HEK293 (cell line): ENCODE measurements around the gene PLAU.
A peak's percentile ranks its signal among the peaks of the same experiment; 100 is the strongest.

Experiments
- HOXC10 ChIP-seq: sonication (generic); formaldehyde crosslinking; IDR thresholded peaks from 2 replicates; pipeline ENCODE4 v1.8.1; 2023; ENCODE audit warnings: mild to moderate bottlenecking, missing genetic modification reagents
- KLF1 ChIP-seq: fragments of 450-650 bp; formaldehyde crosslinking; IDR thresholded peaks from 2 replicates; pipeline ENCODE4 v1.5.1; 2016; ENCODE audit warnings: missing biosample characterization, missing genetic modification characterization
- KLF17 ChIP-seq: fragments of 450-650 bp; formaldehyde crosslinking; IDR thresholded peaks from 2 replicates; pipeline ENCODE4 v1.5.1; 2016; ENCODE audit warnings: missing biosample characterization, missing genetic modification characterization
- KLF9 ChIP-seq: fragments of 450-650 bp; formaldehyde crosslinking; IDR thresholded peaks from 2 replicates; pipeline ENCODE4 v1.5.1; 2016; ENCODE audit warnings: missing biosample characterization, missing genetic modification characterization, low read depth
- REPIN1 ChIP-seq: fragments of 450-650 bp; formaldehyde crosslinking; IDR thresholded peaks from 2 replicates; pipeline ENCODE4 v1.5.1; 2017; ENCODE audit warnings: missing biosample characterization, missing genetic modification characterization, low read depth
- ZFHX2 ChIP-seq: fragments of 450-650 bp; formaldehyde crosslinking; conservative IDR thresholded peaks from 2 replicates; pipeline ENCODE4 v1.5.1; 2016; ENCODE audit warnings: missing biosample characterization, missing genetic modification characterization
- ZFP37 ChIP-seq: fragments of 450-650 bp; formaldehyde crosslinking; IDR thresholded peaks from 2 replicates; pipeline ENCODE4 v1.5.1; 2016; ENCODE audit warnings: missing biosample characterization, missing genetic modification characterization
- ZNF112 ChIP-seq: fragments of 450-650 bp; formaldehyde crosslinking; IDR thresholded peaks from 2 replicates; pipeline ENCODE4 v1.5.0; 2017; ENCODE audit warnings: missing biosample characterization, missing genetic modification characterization
- ZNF140 ChIP-seq: fragments of 450-650 bp; formaldehyde crosslinking; IDR thresholded peaks from 2 replicates; pipeline ENCODE4 v1.5.1; 2016; ENCODE audit warnings: missing biosample characterization, missing genetic modification characterization
- ZNF398 ChIP-seq: fragments of 450-650 bp; formaldehyde crosslinking; IDR thresholded peaks from 2 replicates; pipeline ENCODE4 v1.5.1; 2017; ENCODE audit warnings: missing biosample characterization, missing genetic modification characterization
- ZNF416 ChIP-seq: fragments of 450-650 bp; formaldehyde crosslinking; IDR thresholded peaks from 2 replicates; pipeline ENCODE4 v1.5.1; 2016; ENCODE audit warnings: missing biosample characterization, missing genetic modification characterization
- ZNF48 ChIP-seq: fragments of 450-650 bp; formaldehyde crosslinking; IDR thresholded peaks from 2 replicates; pipeline ENCODE4 v1.5.1; 2016; ENCODE audit warnings: missing biosample characterization, missing genetic modification characterization
- ZNF501 ChIP-seq: fragments of 450-650 bp; formaldehyde crosslinking; IDR thresholded peaks from 2 replicates; pipeline ENCODE4 v1.5.1; 2016; ENCODE audit warnings: missing biosample characterization, missing genetic modification characterization
- ZNF561 ChIP-seq: fragments of 450-650 bp; IDR thresholded peaks from 2 replicates; pipeline ENCODE4 v1.5.1; 2018; ENCODE audit warnings: missing biosample characterization, missing genetic modification characterization, borderline replicate concordance
- ZNF610 ChIP-seq: fragments of 450-650 bp; formaldehyde crosslinking; IDR thresholded peaks from 2 replicates; pipeline ENCODE4 v1.5.1; 2016; ENCODE audit warnings: missing biosample characterization, missing genetic modification characterization, borderline replicate concordance
- ZNF670 ChIP-seq: fragments of 450-650 bp; formaldehyde crosslinking; IDR thresholded peaks from 2 replicates; pipeline ENCODE4 v1.5.1; 2016; ENCODE audit warnings: missing biosample characterization, missing genetic modification characterization, low read depth
- TF ChIP-seq, protein P1 (sequence below): fragments of 450-650 bp; IDR thresholded peaks from 2 replicates; pipeline ENCODE4 v1.5.1; 2018; ENCODE audit warnings: missing biosample characterization, missing genetic modification characterization
- TF ChIP-seq, protein P2 (sequence below): fragments of 450-650 bp; formaldehyde crosslinking; IDR thresholded peaks from 2 replicates; pipeline ENCODE4 v1.5.1; 2017; ENCODE audit warnings: missing biosample characterization, missing genetic modification characterization
- TF ChIP-seq, protein P3 (sequence below): fragments of 450-650 bp; formaldehyde crosslinking; conservative IDR thresholded peaks from 2 replicates; pipeline ENCODE4 v1.5.1; 2016; ENCODE audit warnings: low read depth, missing biosample characterization, missing genetic modification characterization

PLAU gene

DNA sequence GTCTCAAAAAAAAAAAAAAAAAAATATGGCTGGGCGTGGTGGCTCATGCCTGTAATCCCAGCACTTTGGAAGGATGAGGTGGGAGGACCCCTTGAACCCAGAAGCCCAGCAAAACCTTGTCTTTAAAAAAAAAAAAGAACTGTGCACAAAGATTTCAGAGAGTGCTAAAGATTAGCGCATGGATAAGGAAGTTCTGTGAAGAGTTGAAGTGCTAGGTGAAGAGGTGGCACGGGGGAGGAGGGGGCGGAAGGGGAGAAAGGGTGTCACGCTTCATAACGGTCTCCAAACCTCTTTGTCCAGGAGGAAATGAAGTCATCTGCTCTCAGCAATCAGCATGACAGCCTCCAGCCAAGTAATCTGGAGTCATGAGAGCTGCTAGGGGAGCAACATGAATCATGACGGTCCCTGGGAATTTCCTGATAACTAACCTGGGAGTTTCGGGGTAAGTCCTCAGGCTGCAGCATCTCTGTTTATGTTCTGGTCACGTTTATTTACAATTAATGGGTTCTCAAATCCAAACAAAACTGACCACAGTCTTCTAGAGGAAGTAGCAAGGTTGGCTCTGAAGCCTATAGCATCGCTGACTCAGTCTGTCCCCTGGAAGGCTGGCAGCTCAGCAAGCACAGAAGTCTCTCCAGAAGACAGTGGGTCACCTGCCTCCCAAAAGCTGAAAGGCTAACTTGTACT lies 1.9 kb upstream of the PLAU start (continued):
- TF ChIP-seq, protein P1, sequence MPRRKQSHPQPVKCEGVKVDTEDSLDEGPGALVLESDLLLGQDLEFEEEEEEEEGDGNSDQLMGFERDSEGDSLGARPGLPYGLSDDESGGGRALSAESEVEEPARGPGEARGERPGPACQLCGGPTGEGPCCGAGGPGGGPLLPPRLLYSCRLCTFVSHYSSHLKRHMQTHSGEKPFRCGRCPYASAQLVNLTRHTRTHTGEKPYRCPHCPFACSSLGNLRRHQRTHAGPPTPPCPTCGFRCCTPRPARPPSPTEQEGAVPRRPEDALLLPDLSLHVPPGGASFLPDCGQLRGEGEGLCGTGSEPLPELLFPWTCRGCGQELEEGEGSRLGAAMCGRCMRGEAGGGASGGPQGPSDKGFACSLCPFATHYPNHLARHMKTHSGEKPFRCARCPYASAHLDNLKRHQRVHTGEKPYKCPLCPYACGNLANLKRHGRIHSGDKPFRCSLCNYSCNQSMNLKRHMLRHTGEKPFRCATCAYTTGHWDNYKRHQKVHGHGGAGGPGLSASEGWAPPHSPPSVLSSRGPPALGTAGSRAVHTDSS (tag by site-specific recombination): no peak
- no peak; the same call in 1 of the 2 replicates for TF ChIP-seq ZFP37 (tag by site-specific recombination)
- TF ChIP-seq ZNF398 (tag by site-specific recombination): peak; percentile 94
- TF ChIP-seq, protein P2, sequence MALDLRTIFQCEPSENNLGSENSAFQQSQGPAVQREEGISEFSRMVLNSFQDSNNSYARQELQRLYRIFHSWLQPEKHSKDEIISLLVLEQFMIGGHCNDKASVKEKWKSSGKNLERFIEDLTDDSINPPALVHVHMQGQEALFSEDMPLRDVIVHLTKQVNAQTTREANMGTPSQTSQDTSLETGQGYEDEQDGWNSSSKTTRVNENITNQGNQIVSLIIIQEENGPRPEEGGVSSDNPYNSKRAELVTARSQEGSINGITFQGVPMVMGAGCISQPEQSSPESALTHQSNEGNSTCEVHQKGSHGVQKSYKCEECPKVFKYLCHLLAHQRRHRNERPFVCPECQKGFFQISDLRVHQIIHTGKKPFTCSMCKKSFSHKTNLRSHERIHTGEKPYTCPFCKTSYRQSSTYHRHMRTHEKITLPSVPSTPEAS (tag by site-specific recombination): 0 out of 2 replicates have a peak, but pooled peaks have one; percentile 6
- TF ChIP-seq, protein P3, sequence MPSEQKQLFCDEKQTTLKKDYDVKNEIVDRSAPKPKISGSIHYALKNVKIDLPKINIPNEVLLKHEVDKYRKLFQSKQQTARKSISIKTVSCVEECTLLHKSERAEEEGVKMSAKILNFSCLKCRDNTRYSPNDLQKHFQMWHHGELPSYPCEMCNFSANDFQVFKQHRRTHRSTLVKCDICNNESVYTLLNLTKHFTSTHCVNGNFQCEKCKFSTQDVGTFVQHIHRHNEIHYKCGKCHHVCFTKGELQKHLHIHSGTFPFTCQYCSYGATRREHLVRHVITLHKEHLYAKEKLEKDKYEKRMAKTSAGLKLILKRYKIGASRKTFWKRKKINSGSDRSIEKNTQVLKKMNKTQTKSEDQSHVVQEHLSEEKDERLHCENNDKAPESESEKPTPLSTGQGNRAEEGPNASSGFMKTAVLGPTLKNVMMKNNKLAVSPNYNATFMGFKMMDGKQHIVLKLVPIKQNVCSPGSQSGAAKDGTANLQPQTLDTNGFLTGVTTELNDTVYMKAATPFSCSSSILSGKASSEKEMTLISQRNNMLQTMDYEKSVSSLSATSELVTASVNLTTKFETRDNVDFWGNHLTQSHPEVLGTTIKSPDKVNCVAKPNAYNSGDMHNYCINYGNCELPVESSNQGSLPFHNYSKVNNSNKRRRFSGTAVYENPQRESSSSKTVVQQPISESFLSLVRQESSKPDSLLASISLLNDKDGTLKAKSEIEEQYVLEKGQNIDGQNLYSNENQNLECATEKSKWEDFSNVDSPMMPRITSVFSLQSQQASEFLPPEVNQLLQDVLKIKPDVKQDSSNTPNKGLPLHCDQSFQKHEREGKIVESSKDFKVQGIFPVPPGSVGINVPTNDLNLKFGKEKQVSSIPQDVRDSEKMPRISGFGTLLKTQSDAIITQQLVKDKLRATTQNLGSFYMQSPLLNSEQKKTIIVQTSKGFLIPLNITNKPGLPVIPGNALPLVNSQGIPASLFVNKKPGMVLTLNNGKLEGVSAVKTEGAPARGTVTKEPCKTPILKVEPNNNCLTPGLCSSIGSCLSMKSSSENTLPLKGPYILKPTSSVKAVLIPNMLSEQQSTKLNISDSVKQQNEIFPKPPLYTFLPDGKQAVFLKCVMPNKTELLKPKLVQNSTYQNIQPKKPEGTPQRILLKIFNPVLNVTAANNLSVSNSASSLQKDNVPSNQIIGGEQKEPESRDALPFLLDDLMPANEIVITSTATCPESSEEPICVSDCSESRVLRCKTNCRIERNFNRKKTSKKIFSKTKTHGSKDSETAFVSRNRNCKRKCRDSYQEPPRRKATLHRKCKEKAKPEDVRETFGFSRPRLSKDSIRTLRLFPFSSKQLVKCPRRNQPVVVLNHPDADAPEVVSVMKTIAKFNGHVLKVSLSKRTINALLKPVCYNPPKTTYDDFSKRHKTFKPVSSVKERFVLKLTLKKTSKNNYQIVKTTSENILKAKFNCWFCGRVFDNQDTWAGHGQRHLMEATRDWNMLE (tag by site-specific recombination): 0 out of 2 replicates have a peak, but pooled peaks have one; percentile 20
- no peak for TF ChIP-seq ZNF112 (tag by site-specific recombination)
- 0 out of 2 replicates have a peak, but pooled peaks have one; percentile 24 for TF ChIP-seq ZNF561
- no peak for TF ChIP-seq HOXC10 (CRISPR knock-in tag)
- no peak for TF ChIP-seq ZNF48 (tag by site-specific recombination)
- TF ChIP-seq ZNF610 (tag by site-specific recombination): no peak
- peak; percentile 76 for TF ChIP-seq KLF9 (tag by site-specific recombination)
- TF ChIP-seq ZNF670 (tag by site-specific recombination): no peak
- no peak for TF ChIP-seq ZNF140
- peak; percentile 76 for TF ChIP-seq KLF1 (tag by site-specific recombination)
- TF ChIP-seq ZNF501 (tag by site-specific recombination): no peak; the same call in 1 of the 2 replicates
- no peak for TF ChIP-seq ZNF416 (tag by site-specific recombination)
- no peak for TF ChIP-seq REPIN1 (tag by site-specific recombination)
- TF ChIP-seq KLF17: peak; percentile 76
- peak; percentile 98 for TF ChIP-seq ZFHX2 (tag by site-specific recombination)
